VCaP (cell line): ENCODE measurements around the gene SLC2A13.
"Not testable (repeated sequence)": the region's sequence is repeated elsewhere in the genome, so short reads cannot be mapped to it uniquely, and the experiment has no call there.

Experiments
- H3K27ac ChIP-seq: fragments of 450-650 bp; 2 replicates; pipeline ENCODE4 v1.5.1; 2017
- TF ChIP-seq, protein P1 (sequence below): fragments of 450-650 bp; conservative IDR thresholded peaks from 2 replicates; pipeline ENCODE4 v1.5.1; 2017; ENCODE audit warnings: mild to moderate bottlenecking, moderate library complexity

The SLC2A13 gene

DNA sequence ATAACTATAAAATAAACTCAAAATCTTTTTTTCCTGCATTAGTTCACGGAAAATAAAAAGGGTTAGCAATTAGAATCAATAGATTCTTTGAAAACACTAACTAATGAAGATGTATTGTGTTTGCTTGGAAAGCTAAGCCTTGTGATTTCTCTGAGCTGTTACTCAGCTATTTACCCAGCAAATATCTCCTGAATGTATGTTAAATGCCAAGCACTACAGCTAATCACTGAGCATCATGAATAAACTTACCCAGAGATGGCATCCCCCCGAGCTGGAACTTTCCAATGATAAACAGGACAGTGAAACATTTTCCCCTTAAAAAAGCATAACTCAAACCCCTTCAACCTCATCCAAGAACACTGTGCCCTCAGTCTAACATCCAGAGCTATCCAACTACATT is 71.2 kb downstream of the SLC2A13 start:
- TF ChIP-seq, protein P1, sequence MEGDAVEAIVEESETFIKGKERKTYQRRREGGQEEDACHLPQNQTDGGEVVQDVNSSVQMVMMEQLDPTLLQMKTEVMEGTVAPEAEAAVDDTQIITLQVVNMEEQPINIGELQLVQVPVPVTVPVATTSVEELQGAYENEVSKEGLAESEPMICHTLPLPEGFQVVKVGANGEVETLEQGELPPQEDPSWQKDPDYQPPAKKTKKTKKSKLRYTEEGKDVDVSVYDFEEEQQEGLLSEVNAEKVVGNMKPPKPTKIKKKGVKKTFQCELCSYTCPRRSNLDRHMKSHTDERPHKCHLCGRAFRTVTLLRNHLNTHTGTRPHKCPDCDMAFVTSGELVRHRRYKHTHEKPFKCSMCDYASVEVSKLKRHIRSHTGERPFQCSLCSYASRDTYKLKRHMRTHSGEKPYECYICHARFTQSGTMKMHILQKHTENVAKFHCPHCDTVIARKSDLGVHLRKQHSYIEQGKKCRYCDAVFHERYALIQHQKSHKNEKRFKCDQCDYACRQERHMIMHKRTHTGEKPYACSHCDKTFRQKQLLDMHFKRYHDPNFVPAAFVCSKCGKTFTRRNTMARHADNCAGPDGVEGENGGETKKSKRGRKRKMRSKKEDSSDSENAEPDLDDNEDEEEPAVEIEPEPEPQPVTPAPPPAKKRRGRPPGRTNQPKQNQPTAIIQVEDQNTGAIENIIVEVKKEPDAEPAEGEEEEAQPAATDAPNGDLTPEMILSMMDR: no peak

DNA sequence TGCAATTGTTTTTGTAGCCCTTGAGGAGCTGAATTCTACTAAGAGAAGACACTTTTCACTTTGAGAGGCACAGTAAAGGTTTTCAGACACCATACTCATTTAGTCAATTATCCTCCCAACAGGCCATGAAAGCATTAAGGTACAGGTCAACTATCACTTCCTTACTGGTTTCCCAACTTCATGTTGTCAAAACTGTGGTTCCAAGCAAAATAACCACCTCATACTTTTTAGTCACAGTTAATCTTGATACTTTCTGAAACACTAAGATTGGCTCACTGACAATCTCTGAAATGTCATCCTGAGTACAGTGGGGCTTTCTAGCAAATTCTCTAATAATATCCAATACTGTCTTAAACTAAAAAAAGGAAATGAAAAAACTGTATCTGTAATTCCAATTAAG is 71.7 kb downstream of the SLC2A13 start:
- TF ChIP-seq, protein P1: no peak
- no peak overlapping the region for H3K27ac ChIP-seq

More for the DNA sequence above, 71.2 kb downstream of the SLC2A13 start:
- no peak overlapping the region for H3K27ac ChIP-seq

DNA sequence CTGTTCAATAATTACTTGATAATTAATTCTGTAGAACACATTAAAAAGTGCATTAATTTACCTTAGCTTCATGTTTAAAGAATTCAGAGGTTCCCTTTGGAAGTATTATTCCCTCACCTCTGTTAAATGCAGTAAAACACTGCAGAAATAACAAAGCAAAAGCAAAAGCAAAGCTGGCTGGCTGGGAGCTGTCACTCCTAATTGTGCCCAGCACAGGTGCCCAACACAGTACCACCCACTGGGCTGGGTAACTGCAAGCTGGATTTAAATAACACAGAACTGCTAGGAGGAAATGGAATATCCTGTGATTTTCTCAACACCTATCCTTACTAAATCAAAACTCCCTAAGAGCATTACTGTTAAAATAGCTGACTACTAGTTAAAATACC is 72.6 kb downstream of the SLC2A13 start:
- TF ChIP-seq, protein P1: no peak
- H3K27ac ChIP-seq: no peak overlapping the region

DNA sequence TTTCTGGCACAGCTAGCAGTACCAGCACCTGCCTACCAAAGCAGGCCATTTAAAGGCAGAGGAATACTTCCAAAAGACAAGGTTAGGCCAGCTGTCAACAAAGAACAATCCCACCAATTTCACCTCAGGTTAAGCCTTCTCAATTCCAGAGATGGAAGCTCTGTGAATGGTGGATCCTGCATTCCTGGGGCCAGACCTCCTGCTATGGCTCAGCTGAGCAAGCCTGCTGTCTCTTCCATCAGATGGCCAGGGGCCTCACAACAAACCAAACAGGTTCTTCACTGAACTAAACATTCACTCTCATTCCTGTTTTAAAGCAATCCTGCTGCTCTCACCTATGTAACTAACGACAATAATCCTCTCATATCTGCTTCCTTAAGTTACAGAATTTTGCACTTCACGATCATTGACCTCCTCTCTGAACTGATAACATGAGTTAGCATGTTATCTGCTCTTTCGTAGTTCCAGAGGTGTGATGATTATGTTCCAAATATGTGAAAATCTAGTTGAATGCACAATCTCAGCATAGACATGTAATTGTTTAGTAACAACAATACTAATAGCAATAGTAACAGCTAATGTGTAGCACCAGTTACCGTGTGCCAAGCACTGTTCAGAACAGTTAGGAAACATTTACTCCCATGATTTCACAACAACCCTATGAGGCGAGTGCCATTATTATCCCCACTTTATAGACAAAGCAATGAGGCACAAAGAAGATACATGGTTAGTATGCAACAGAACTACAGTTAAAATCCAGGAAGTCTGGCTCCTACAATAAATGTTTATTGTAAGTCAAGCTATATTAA is 73.2 kb downstream of the SLC2A13 start:
- TF ChIP-seq, protein P1: no peak
- no peak overlapping the region for H3K27ac ChIP-seq

DNA sequence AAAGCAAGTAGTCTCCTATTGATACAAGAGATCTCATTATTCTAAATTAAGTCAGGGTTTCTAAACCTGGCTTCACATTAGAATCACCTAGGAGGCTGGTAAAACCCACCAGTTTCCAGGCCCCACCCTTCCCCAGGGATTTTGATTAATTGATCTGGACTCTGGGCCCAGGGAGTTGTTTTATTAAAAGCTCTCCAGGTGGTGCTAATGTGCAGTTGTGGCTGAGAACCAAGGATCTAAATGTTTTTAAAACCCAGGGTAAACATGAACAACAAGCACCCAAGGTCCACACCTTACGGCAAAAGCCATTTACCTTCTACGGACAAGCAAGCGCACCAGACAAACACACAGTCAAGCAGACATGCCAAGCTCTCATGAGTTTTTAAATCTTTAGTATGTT is 73.9 kb downstream of the SLC2A13 start:
- H3K27ac ChIP-seq: no peak overlapping the region
- TF ChIP-seq, protein P1: peak; percentile 39

DNA sequence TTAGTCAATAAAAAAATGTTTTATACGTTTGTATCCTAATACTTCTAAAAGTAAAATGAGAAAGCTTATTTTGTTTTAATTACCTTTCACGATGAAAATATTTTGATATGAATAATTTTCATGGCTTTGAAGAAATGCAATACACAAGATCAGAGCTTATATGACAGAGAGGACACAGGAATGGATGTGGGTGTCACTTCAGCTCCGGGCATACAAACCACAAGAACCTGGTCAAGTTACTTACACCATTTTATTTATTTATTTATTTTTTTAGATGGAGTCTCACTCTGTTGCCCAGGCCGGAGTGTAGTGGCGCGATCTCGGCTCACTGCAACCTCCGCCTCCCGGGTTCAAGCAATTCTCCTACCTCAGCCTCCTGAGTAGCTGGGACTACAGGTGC is 74.9 kb downstream of the SLC2A13 start:
- not testable (repeated sequence) for H3K27ac ChIP-seq

DNA sequence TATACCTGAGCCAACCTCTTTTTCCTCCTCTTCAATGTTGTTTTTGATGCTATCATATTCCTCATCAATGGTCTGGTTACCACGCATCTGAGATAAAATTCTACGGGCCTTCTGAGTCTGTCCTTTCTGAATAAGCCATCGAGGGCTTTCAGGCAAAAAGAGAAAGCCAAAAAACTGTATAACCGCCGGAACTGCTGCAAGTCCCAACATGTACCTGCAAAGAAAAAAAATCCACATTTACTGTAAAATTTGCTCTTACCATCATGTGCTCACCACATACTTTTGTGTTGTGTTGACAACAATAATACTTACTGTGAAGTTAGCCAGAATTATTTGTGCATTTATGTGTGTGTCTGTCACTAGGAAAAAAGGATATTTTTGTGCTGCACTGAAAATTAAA is 77.6 kb downstream of the SLC2A13 start:
- TF ChIP-seq, protein P1: no peak
- no peak overlapping the region for H3K27ac ChIP-seq

DNA sequence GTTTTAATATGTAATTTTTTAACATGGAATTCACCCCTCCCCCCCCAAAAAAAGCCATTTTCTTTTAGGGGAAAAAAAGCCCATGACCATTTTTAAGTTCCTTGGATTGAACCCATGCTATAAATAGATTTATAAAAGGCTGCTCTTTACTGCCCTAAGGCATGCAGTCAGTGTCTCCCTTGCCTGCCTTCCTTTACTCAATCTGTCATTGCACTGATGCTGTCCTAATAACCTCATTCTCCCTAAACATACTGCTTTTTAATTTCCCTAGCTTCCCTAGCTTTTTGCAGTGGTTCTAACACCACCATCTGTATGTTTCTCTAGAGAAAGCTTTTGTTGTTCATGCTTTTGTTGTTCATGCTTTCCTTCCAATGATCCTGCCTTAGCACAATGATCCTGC is 83.0 kb downstream of the SLC2A13 start:
- H3K27ac ChIP-seq: no peak overlapping the region
- TF ChIP-seq, protein P1: no peak
